SW 1271 (cell line): ENCODE data around the gene BRSK1.

ENCODE experiments used
- DNase-seq, 2 experiments: peaks; one replicate each; lab custom pipeline; 2025; lab: John Stamatoyannopoulos, UW

The BRSK1 gene

DNA sequence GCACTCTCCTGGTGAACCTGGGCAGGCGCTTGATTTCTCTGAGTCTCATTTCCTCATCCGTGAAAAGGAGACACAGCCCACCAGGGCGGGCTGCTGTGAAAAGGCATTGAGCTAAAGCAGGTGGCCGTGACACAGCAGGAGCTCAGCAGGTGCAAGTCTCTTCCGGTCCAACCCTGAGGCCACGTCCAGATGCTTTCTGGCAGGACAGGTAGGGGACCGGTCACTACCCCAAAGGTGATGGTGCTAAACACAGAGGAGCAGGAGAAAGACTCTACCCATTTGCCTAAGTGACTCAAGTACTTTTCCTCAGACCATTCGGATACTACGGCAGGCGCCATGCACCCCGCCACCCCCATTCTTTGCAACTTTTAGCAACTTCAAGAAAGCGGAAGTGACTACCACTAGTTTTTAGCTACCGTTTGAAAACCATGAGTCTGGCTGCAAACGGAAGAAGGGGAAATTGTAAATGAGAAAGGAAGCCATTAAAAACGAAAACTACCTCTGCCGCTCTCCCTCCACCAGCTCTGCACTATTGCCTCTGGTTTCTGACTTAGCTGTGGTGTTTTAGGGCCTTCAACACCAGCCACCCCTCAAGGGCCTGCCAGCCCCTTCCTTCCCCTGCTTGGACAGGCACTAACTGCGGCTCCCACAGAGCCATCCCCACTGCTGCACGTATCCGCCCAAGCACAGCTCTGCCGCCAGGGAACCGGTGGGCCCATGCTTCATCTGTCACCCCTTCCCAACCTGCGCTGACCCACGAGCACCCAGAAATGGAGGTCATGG is 29.8 kb upstream of the BRSK1 start:
- DNase-seq, result no peak

DNA sequence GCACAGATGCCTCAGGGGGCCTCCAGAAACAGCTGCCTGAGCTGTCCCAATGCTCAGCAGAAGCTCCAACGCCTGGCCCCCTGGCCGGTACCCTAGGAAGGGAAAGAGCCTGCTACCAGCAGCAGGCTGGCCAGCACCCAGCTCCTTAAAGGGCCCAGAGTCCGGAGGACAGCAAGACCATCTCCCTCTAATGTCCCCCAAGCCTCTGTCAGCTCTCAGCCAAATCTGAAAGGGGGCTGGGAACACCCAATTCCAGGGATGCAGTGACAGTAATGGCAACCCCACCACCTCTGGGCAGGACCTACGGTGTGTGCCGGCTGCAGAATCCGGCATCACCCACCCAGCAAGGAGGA is 29.2 kb upstream of the BRSK1 start:
- no peak for DNase-seq

DNA sequence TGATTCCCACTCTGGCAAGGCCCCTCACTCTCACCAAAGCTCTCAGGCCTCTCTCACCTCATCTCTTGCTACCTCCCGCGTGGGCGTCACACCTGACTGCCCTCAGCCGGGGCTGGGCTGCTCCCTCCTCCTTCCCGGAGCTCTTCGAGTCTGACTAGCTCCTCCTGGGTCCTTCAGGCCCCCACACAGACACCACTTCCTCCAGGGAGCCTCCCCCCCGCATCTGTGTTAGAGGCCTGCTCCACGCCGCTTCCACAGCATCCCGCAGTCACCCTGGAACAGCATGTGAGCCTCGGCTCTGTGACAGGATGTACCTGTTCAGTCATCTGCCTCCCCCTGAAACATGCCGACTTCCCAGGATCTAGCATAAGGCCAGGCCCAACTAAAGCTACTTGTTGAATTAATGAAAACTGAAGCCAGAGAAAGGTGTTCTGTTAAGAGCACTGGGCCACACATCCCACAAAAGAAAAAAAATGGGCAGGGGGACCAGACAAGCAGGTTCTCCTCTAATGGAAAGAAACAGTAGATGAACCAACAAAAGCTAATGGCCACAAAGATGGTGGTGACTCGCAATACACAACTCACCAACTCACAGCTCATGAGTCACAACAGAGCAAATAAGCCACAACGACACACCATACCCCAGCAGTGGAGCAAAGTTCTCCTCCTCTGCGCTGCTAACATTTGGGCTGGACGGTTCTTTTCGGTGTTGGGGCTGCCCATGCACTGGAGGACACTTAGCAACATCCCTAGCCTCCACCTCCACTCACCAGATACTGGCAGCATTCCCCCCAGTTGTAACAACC is 28.0 kb upstream of the BRSK1 start:
- DNase-seq, result no peak

DNA sequence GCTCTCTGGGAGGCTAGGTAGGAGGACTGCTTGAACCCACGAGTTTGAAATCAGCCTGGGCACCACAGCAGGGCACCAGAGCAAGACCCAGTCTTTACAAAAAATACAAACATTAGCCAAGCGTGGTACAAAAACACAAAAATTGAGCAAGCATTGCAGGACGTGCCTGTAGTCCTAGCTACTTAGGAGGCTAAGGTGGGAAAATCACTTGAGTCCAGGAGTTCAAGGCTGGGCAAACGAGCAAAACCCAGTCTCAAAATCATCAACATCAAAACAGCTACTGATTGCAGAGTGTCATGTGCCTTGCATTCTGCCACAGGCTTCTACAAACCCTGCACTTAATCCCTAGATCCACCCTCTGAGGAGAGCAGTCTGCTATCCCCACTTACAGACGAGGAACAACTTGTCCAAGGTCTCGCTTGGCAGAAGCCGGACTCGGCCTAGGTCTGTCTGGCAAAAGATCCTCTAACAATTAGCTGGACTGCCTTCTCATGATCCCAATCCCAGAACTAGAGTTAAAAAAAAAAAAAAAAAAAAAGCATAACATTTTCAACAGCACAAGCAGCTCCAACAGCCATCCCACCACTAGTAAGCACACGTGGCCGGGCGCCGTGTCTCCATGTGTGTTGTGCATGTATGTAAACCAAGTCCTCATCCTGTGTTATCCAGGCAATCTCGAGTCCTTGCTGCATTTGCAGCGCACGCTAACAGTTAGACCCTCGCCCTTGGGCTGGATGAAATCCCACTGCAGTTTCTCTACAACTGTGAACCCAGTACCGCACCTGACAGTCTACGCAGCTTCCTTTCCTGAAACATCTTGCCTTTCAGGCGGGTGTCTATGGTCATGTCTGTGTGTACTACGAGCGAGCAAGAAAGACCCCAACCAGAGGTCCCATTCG is 27.0 kb upstream of the BRSK1 start:
- no peak for DNase-seq

DNA sequence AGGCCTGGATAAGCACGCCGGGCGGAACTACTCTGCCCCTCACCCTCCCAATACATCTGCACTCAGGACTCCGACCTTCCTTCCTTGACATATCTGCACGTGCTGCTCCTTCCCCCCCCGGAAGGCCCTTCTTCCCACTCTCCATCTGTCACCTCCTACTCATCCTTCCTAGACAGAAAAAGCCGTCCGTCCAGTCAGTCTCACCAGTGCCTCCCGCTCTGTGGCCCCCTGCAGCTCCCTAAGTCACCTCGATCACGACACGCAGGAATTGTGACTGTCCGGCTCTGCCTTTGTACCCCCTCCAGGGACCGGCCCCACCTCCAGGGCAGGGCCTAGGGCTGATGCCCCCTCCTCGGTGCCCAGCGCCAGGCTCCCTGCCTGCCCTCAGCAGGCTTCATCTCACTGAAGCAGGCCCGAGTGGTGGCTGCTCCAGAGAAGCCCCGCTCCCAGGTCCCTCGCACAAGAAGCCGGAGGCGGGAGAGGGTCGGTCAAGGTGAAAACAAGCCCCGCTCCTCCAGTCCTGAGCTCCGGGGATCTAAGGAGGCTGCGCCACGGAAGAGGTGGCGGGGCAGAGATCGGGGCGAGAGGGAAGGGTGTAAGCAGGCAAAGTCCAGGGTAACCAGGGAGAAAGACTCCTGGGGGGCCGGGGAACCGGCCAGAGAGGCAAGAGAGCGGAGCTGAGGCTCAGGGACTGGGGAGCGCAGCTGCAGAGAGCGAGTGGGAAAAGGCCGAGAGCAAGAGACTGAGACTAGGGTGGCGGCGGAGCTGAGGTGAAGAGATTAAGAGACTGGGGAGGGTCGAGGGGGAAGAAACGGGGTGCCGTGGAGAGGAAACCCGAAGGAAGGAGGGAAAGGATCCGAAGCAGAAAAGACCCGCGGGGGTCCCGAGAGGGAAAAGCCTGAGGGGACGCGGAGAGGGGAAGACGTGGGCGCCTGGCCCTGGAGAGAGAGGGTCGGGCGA is 26.1 kb upstream of the BRSK1 start:
- no peak for DNase-seq

DNA sequence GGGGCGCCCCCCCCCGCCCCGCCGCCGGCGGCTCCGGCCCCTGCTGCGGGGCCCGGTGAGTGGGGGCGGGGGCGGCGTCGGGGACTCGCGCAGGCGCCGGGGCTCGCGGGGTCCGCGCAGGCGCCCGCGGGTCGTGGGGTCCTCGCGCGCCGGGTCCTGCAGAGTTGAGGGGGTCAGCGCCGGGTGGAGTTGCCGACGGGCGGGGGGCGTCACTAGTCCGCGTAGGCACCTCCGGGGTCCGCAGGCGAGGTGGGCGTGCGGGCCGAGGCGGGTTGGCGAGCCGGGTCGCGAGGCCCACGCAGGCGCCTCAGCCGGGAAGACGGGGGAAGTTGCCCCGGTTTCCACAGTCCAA is 25.3 kb upstream of the BRSK1 start:
- DNase-seq, result no peak

DNA sequence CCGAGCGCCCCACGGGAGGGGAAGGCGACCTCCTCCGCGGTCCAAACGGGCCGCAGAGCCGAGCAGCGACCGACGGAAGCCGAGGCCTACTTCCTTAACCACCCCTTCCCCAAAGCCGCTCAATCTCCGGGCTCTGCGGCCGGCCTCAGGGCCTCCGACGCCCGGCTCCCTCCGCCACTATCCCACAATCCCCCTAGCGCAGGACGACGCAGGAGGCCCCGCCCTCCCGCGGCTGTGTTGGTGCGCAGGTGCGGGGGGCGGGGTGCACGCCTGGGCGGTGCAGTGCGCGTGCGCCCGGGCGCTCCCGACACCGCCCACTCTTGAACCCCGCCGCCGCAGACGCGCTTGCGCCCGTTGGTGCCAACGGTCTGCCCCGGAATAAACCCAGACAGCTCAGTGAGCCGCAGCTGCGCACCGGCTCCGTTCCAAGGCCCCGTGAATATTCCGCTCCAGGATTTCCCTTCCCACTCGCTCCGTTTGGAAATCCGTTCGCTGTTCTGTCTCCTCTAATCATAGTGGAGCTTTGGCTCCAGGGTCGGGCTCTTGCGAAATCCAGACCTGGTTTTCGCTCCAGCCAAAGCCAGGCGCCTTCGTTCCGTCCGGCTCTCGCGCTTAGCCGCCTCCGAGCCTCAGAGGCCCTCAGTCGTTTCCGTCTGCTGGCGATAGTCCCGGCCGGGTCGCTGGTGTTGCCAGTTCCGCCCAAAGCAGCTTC is 24.8 kb upstream of the BRSK1 start, which contains the start of gene PPP6R1:
Gene PPP6R1, minus strand, starts transcription at position 190 of the 712 bp plus-strand sequence. CDS start 11,914 bp downstream, outside the sequence.
- DNase-seq, result peak; percentile 89 to 96

DNA sequence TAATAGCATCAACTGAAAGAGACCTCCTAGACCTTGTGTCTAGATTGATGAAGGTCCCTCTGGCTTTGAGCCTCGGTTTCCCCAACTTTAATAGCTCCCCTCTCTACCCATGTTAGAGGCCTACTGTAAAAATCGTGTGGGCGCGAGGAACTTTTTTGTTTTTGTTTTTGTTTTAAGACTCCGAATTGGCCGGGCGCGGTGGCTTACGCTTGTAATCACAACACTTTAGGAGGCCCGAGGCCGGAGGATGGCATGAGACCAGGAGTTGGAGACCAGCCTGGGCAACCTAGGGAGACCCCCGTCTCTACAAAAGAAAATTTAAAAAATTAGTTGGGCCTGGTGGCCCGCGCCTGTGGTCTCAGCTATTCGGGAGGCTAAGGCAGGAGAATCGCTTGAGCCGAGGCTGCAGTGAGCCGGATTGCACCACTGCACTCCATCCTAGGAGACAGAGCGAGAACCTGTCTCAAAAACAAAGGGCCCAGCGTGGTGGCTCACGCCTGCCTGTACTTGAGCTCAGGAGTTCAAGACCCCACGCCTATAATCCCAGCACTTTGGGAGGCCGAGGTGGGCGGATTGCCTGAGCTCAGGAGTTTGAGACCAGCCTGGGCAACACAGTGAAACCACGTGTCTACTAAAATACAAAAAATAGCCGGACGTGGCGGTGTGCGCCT is 24.1 kb upstream of the BRSK1 start:
- DNase-seq, result no peak

DNA sequence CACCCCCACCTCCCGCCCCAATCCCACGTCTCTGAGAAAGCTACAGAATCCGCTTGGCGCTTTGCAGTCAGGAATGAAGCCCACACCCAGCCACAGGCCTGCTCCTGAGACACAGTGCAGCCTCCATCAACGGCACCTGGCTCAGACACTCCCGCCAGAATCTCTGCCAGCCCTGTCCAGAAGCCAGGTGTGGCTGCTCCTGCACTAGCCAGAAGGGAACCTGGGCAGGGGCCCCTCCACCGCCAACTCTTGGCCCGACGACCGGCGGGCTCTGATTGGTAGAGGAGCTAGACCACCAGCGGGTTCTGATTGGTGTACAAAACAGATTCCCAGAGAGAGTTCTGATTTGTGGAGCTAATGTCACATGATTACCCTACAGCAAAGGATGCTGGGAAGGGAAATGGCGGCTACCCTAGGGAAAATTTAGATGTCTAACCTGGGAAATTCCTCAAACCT is 22.1 kb upstream of the BRSK1 start:
- no peak for DNase-seq

DNA sequence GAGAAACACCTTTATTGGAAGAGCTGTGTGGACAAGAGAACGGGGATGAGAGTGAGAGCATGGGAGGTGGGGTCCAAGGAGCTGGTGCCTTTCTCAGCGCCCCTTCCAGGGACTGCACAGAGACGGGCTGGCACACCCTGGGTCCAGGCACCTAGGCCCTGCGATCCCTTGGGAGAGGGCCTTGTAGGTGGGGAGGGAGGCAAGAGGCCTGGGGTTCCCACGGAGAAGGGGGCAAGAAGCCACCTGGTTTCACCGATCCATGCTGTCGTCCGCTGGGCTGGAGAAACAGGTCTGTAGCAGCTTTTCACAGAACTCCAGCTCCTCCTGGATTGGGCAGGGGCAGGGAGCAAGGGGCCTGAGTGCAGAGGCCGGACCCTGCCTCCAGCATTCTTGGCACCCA is 21.4 kb upstream of the BRSK1 start:
- DNase-seq, result no peak

DNA sequence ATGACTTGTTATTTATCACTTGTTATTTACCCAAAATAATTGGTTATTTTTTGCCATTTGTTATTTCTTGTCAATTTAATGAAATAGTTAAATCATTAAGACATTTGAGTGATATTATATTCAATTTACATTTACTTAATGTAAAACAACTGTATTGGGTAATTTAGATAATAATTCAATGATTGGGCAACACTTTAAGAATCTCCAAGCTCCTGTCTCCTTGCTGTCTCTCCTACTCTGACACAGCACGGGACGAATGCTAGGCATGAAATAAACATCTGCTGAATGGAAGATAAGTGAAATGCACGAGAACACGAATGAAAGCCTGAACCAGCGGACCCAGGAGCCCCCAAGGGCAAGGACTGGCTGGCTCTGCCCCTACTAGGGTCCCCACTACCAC is 19.3 kb upstream of the BRSK1 start:
- no peak for DNase-seq

DNA sequence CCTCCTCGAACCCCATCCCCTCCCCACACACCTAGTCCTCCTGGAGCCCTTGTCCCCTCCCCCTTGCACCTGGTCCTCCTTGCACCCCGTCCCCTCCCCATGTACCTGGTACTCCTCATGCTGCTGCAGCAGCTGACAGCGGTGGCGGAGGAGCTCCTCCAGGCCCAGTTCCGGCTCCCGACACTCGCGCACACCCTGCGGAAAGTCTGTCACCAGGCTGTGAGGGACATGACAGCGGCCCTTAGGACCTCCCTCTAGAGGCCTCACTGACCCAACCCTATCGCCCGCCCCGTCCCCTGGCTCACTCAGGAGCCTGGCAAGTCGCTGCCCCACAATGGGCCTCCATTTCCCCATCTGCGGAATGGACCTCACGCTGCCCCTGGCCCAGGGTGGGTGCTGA is 18.6 kb upstream of the BRSK1 start:
- DNase-seq, result no peak

DNA sequence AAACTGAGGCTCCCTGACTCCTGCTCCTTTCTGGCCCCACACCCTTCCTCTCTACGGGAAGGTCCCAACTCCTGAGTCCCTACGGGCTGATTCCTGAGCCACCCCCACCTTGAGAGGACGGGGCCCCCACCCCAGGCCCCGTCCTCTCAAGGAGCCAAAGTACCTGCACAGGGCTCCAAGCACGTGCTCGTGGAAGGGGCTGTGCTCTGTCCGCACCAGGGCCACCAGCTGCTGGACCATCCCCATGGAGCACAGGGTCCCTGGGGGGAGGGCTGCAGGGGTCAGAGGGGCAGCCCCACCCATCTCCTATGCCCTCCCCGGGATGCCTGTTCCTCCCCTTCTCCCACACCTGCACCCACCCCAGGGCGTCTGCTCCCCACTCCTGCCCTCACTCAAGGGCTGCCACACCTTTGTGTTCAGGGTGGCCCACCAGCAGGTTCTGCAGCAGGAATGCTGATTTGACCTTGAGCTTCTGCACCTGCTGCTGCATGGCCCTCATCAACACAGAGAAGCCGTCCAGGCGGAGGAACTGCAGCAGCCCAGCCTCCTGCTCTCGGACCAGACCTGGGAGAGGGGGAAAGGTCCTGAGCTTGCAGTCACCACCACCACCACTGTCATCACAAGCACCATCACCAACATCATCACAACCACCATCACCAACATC is 17.9 kb upstream of the BRSK1 start:
- no peak for DNase-seq

DNA sequence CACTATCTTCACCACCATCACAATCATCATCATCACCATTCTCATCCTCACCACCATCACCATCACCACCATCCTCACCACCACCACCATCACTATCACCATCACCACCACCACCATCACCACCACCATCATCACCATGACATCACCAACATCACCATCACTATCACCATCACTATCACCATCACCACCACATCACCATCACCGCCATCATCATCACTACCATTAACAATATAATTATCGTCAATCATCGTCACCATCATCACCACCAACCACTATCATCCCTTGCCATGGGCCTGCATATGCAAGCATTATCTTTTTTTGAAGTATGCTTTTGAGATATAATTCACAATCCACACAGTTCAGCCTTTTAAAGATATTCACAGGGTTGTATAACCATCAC is 17.4 kb upstream of the BRSK1 start:
- DNase-seq, result no peak

DNA sequence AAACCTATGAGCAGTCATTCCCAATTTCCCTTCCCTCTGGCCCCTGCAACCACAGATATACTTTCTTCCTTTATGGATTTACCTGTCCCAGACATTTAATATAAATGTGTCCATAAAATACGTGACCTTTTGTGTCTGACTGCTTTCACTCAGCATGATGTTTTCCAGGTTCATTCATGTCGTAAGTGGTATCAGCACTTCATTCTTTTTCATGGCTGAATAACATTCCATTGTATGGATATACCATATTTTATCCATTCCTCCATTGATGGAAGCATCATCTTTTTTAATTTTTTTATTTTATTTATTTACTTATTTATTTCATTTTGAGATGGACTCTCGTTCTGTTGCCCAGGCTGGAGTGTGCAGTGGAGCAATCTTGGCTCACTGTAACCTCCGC is 17.0 kb upstream of the BRSK1 start:
- DNase-seq, result no peak

DNA sequence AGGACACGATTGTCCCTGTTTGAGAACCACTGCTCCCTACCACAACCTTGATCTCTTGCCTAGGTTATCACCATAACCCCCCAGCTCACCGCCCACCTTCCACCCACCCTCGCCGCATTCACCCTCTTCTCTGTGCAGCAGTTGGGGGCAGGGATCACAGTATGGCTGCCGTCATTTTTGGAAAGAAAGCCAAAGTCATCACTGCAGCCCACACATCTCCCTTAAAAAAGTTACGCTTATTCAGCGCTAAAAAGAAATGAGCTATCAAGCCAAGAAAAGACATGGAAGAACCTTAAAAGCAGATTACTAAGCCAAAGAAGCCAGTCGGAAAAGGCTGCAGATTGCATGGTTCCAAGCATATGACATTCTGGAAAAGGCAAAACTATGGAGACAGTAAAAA is 14.5 kb upstream of the BRSK1 start:
- no peak for DNase-seq

DNA sequence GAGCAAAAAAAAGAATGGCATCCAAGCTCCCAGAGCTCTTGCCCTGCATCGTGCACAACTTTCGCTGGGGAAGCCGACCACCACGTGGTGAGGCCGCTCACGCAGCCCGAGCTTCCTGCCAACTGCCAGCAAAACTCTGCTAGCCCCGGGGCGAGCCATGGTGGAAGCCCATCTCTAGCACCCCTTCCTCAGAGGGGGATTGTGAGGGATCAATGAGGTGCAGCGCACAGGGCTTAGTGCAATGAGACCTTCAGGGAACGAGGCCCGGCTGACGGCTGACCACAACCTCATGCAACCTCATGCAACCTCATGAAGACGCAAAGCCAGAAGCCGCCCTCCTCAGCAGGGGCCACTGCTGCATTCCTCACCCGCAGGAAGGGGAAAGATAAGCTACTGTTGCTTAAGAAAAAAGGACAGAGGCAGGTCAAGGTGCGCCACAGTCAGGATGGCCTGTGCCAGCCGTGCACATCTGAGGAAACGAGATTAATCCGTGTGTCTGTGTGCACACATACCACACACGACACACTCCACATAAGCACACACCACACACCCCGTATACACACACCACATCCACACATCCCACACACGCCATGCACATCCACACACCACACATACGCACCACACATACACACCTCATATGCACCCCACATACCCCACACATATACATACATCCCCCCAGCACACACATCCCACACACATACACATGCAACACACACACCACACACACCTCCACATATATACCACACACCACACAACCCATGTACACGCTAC is 13.4 kb upstream of the BRSK1 start:
- DNase-seq, result no peak

DNA sequence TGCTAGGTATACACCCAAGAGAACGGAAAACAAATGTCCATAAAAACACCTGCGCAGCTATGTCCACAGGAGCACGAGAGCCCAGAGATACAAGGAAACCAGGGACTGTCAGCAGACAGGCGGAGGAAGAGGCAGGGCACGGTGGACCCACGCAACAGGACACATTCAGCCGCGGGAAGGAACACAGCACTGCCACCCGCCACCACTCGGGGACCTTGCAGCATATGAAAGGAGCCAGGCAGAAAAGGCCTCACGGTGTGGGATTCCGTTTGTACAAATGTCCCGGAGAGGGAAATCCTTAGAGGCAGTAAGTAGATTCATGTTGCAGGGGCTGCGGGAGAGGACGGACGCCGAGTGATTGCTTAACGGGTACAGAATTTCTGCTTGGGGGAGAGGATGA is 11.7 kb upstream of the BRSK1 start:
- no peak for DNase-seq
